Retinal pigment epithelial cell (primary cell): ENCODE data around the gene NLRP9.
"Not testable (repeated sequence)": the region's sequence is repeated elsewhere in the genome, so short reads cannot be mapped to it uniquely, and the experiment has no call there.

Source experiments
- DNase-seq: peaks from one replicate; pipeline ENCODE4 v3.0.0-alpha.2; 2010; ENCODE audit warnings: low read depth
- H3K4me3 ChIP-seq: 2 replicates; pipeline ENCODE4 v1.5.1; 2011; ENCODE audit warnings: mild to moderate bottlenecking, low read length, control low read depth, moderate library complexity
- TF ChIP-seq, protein P1 (sequence below): conservative IDR thresholded peaks from 2 replicates; pipeline ENCODE4 v1.5.1; 2011; ENCODE audit warnings: low read depth, low read length, control low read depth, inconsistent platforms

The NLRP9 gene

DNA sequence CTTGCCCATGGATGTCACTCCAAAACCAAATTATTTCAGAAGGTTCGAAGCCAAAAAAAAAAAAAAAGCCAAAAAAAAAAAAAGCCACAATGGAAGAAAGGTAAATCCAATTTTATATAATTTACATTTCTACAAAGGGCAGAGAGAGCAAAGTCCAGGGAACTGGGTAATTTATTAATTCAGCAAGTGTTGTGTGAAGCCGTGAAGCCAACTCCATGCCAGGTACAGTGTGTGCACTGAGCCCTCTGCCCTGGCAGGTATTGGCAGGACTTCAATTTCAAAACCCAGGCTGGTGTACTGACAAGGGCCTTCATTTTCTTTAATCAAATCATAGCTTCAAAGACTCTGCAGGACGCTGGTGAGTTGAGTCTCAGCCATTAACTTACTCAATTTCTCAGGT is 15.2 kb upstream of the NLRP9 start:
- no peak for DNase-seq
- TF ChIP-seq, protein P1, sequence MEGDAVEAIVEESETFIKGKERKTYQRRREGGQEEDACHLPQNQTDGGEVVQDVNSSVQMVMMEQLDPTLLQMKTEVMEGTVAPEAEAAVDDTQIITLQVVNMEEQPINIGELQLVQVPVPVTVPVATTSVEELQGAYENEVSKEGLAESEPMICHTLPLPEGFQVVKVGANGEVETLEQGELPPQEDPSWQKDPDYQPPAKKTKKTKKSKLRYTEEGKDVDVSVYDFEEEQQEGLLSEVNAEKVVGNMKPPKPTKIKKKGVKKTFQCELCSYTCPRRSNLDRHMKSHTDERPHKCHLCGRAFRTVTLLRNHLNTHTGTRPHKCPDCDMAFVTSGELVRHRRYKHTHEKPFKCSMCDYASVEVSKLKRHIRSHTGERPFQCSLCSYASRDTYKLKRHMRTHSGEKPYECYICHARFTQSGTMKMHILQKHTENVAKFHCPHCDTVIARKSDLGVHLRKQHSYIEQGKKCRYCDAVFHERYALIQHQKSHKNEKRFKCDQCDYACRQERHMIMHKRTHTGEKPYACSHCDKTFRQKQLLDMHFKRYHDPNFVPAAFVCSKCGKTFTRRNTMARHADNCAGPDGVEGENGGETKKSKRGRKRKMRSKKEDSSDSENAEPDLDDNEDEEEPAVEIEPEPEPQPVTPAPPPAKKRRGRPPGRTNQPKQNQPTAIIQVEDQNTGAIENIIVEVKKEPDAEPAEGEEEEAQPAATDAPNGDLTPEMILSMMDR, result no peak
- no peak overlapping the region for H3K4me3 ChIP-seq

DNA sequence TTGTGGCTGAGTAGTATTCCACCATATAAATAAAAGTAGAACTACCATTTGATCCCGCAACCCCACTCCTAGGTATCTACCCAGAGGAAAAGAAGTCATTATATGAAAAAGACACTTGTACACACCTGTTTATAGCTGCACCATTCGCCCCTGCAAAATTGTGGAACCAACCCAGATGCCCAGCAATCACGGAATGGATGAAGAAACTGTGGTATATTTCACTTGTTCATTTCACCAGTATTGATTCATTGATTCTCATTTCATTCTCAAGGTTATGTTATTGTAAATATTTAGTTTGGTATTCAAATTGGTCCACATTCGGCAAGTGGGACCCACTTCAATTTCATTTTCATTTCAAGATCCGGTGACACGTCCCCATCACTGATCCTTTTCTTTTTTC is 12.5 kb upstream of the NLRP9 start:
- no peak for DNase-seq
- no peak overlapping the region for H3K4me3 ChIP-seq
- TF ChIP-seq, protein P1, result no peak

- H3K4me3 ChIP-seq, DNase-seq: not testable (repeated sequence)
Measured at GRCh38 chr19:55730378-55730777, 7.8 kb downstream of the NLRP9 start.

- DNase-seq, result no peak
- TF ChIP-seq, protein P1, result no peak
- H3K4me3 ChIP-seq, result no peak overlapping the region
Measured at GRCh38 chr19:55723491-55723890, 14.7 kb downstream of the NLRP9 start.

DNA sequence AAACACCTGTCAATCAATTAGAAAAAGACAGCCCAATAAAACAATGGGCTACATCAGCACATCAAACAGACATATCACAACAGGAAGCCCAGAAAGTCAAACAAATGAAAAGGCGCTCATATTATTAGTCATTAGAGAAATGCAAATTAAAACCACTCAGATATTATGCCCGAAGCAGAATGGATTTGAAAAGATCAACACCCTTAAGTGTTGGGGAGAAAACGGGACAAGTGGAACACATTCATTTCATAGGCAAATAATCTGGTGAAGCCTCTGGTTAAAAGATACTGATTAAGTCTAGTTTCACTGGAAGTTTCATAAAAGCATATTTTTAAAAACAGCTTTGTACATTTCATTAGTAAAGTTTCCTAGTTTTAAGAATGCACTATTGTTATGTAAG is 17.4 kb downstream of the NLRP9 start:
- TF ChIP-seq, protein P1, result no peak
- H3K4me3 ChIP-seq, result no peak overlapping the region
- no peak for DNase-seq

GRCh38 chr19:55720214-55720746 is 17.9 kb downstream of the NLRP9 start:
- DNase-seq, result no peak
- no peak overlapping the region for H3K4me3 ChIP-seq
- TF ChIP-seq, protein P1, result no peak

GRCh38 chr19:55717879-55718711 is 20.1 kb downstream of the NLRP9 start:
- DNase-seq, result not testable (repeated sequence)

DNA sequence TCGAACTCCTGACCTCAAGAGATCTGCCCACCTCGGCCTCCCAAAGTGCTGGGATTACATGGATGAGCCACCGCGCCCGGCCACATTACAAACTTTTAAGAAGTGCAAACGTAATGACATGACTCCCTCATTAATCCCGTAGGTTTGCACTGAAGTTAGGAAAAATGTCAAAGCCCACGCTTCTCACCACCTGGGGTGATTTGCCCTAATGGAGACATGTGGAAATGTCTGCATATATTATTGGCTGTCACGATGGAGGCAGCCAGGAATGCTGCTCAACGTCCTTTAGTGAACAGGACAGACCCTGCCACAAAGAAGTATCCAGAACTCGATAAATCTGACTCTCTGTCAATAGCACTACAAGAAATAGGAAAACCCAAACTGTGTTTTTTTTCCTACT is 21.0 kb downstream of the NLRP9 start:
- DNase-seq, result no peak
- no peak overlapping the region for H3K4me3 ChIP-seq
- TF ChIP-seq, protein P1, result no peak

More at GRCh38 chr19:55717879-55718711, 20.1 kb downstream of the NLRP9 start:
- not testable (repeated sequence) for H3K4me3 ChIP-seq
